HS-27A (cell line): ENCODE data around the gene CFAP251.
A peak's percentile ranks its signal among the peaks of the same experiment; 100 is the strongest.
"Not testable (repeated sequence)": the region's sequence is repeated elsewhere in the genome, so short reads cannot be mapped to it uniquely, and the experiment has no call there.

Experiments
- DNase-seq: peaks from one replicate; pipeline ENCODE4 v3.0.0-alpha.2; 2012; ENCODE audit warnings: low read depth, missing footprints

CFAP251 gene

GRCh38 chr12:121917950-121918678 is at the start of gene CFAP251:
Gene CFAP251 (plus strand): TSS chr12:121918592. CDS start chr12:121921306, 2,714 bp downstream.
- no peak for DNase-seq

GRCh38 chr12:121869229-121869628 is 49.2 kb upstream of the CFAP251 start:
- not testable (repeated sequence) for DNase-seq

GRCh38 chr12:121871467-121871866 is 46.9 kb upstream of the CFAP251 start:
- DNase-seq = no peak

GRCh38 chr12:121872546-121873215 is 45.7 kb upstream of the CFAP251 start:
- DNase-seq = no peak

- DNase-seq = no peak
Measured at GRCh38 chr12:121873216-121873569, 45.2 kb upstream of the CFAP251 start.

- DNase-seq = no peak
Measured at GRCh38 chr12:121874071-121874470, 44.3 kb upstream of the CFAP251 start.

GRCh38 chr12:121875582-121875981 is 42.8 kb upstream of the CFAP251 start:
- DNase-seq = no peak

- not testable (repeated sequence) for DNase-seq
Measured at GRCh38 chr12:121876080-121876447, 42.3 kb upstream of the CFAP251 start.

GRCh38 chr12:121883315-121883660 is 35.1 kb upstream of the CFAP251 start:
- no peak for DNase-seq

GRCh38 chr12:121885129-121885528 is 33.3 kb upstream of the CFAP251 start:
- DNase-seq = not testable (repeated sequence)

- no peak for DNase-seq
Measured at GRCh38 chr12:121888083-121888477, 30.3 kb upstream of the CFAP251 start.

GRCh38 chr12:121888478-121889273 is 29.7 kb upstream of the CFAP251 start, which contains the start of gene PSMD9:
Gene PSMD9 (plus strand): TSS chr12:121888790. CDS start chr12:121888857, 67 bp downstream.
- DNase-seq = peak; percentile 90

GRCh38 chr12:121889274-121889624 is 29.1 kb upstream of the CFAP251 start:
- no peak for DNase-seq

GRCh38 chr12:121889661-121890060 is 28.7 kb upstream of the CFAP251 start:
- not testable (repeated sequence) for DNase-seq

GRCh38 chr12:121892673-121893561 is 25.5 kb upstream of the CFAP251 start:
- no peak for DNase-seq

GRCh38 chr12:121893961-121894460 is 24.4 kb upstream of the CFAP251 start:
- no peak for DNase-seq

GRCh38 chr12:121894633-121895032 is 23.8 kb upstream of the CFAP251 start:
- no peak for DNase-seq

- no peak for DNase-seq
Measured at GRCh38 chr12:121898287-121898686, 20.1 kb upstream of the CFAP251 start.

GRCh38 chr12:121899590-121899989 is 18.8 kb upstream of the CFAP251 start:
- DNase-seq = no peak

- DNase-seq = no peak
Measured at GRCh38 chr12:121903202-121903601, 15.2 kb upstream of the CFAP251 start.

- no peak for DNase-seq
Measured at GRCh38 chr12:121905746-121906145, 12.6 kb upstream of the CFAP251 start.

GRCh38 chr12:121908702-121909101 is 9.7 kb upstream of the CFAP251 start:
- no peak for DNase-seq
